HG03521 (cell line): ENCODE measurements around the gene DGCR8.
"Not testable (repeated sequence)": the region's sequence is repeated elsewhere in the genome, so short reads cannot be mapped to it uniquely, and the experiment has no call there.

Source experiments
- ATAC-seq: cut with Tn5 transposase; IDR thresholded peaks from one replicate; pipeline ENCODE4 v1.9.1; 2021; ENCODE audit warnings: mild to moderate bottlenecking, moderate library complexity; ENCODE audit not compliant: unreplicated experiment

DGCR8 gene

GRCh38 chr22:20149257-20150250 lies 69.5 kb downstream of the DGCR8 start:
- ATAC-seq = no peak

- ATAC-seq = no peak
Measured at GRCh38 chr22:20150381-20151275, 70.6 kb downstream of the DGCR8 start, which contains the start of gene CCDC188. Gene CCDC188, minus strand, starts transcription at chr22:20151055. Its CDS starts 69 bp downstream, at chr22:20150986.

GRCh38 chr22:20151276-20151588 lies 71.2 kb downstream of the DGCR8 start:
- ATAC-seq = no peak

- ATAC-seq = no peak
Measured at GRCh38 chr22:20152464-20152890, 72.4 kb downstream of the DGCR8 start.

GRCh38 chr22:20153945-20154344 lies 73.9 kb downstream of the DGCR8 start:
- no peak for ATAC-seq

GRCh38 chr22:20154602-20155187 lies 74.7 kb downstream of the DGCR8 start:
- no peak for ATAC-seq

GRCh38 chr22:20155330-20156041 lies 75.4 kb downstream of the DGCR8 start:
- ATAC-seq = no peak

GRCh38 chr22:20156042-20156389 lies 76.0 kb downstream of the DGCR8 start:
- no peak for ATAC-seq

- ATAC-seq = no peak
Measured at GRCh38 chr22:20156611-20157429, 76.8 kb downstream of the DGCR8 start.

GRCh38 chr22:20157430-20158183 lies 77.6 kb downstream of the DGCR8 start:
- no peak for ATAC-seq

GRCh38 chr22:20158391-20159036 lies 78.5 kb downstream of the DGCR8 start:
- ATAC-seq = no peak

GRCh38 chr22:20159076-20159475 lies 79.0 kb downstream of the DGCR8 start:
- no peak for ATAC-seq

GRCh38 chr22:20159531-20159930 lies 79.5 kb downstream of the DGCR8 start:
- not testable (repeated sequence) for ATAC-seq

- no peak for ATAC-seq
Measured at GRCh38 chr22:20160041-20160440, 80.0 kb downstream of the DGCR8 start.
